H54 (cell line): Measurements from ENCODE around the gene SUPT3H.
"Not testable (repeated sequence)": the region's sequence is repeated elsewhere in the genome, so short reads cannot be mapped to it uniquely, and the experiment has no call there.

Source experiments
- DNase-seq: peaks from one replicate; pipeline ENCODE4 v3.0.0; 2011; ENCODE audit warnings: low spot score, mixed read lengths; ENCODE audit not compliant: insufficient read length
- FAIRE-seq: peaks from 3 replicates; lab custom pipeline; 2011; peaks lifted over from hg19 to GRCh38; lab: Jason Lieb, UNC
- POLR2A ChIP-seq: IDR thresholded peaks from 2 replicates; pipeline ENCODE4 v1.6.1; 2011; ENCODE audit warnings: low read depth, mild to moderate bottlenecking, low read length

Gene SUPT3H

DNA sequence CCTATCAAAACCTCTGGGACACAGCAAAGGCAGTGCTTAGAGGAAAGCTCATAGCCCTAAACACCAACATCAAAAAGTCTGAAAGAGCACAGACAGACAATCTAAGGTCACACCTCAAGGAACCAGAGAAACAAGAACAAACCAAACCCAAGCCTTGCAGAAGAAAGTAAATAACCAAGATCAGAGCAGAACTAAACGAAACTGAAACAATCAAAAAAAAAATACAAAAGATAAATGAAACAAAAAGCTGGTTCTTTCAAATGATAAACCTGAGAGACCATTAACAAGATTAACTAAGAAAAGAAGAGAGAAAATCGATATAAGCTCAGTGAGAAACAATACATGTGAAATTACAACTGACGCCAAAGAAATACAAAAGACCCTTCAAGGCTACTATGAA, 84.4 kb downstream of the SUPT3H start:
- DNase-seq (no peak), FAIRE-seq (no peak)
- TF ChIP-seq POLR2A: no peak

DNA sequence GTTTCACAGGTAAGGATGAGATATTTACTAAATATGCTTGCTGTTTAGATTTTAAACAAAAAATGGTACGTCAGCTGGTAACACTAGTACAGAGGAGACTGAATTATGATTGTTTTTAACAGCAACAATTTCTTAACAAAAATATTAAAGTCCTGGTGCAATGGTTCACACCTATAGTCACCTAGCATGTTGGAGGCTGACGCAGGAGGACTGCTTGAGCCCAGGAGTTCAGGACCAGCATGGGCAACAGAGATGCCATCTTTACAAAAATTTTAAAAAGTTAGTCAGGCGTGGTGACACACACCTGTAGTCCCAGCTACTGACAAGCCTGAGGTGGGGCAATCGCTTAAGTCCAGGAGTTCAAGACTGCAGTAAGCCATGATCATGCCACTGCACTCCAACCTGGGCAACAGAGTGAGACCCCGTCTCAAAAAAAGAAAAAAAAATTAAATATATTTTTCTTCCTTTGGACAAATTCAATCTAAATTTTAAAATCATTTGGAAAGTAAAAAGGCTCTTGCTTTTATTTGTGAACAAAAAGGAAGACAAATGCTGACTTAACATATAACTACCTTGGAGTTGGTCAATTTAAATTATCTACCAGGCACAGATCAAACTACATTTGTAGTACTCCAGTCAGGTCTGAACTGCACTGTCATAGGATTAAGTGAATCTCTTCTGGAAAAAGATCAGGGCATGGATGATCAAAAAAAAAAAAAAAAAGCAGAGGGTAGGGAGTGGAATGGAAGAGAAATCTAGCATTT, 87.8 kb downstream of the SUPT3H start:
- peak; percentile 55 for FAIRE-seq
- no peak for DNase-seq
- no peak for TF ChIP-seq POLR2A

DNA sequence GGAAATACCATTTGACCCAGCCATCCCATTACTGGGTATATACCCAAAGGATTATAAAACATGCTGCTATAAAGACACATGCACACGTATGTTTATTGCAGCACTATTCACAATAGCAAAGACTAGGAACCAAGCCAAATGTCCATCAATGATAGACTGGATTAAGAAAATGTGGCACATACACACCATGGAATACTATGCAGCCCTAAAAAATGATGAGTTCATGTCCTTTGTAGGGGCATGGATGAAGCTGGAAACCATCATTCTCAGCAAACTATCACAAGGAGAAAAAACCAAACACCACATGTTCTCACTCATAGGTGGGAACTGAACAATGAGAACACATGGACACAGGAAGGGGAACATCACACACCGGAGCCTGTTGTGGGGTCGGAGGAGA, 91.0 kb downstream of the SUPT3H start:
- DNase-seq, FAIRE-seq: not testable (repeated sequence)

- DNase-seq: no peak
- peak; percentile 80 for FAIRE-seq
- TF ChIP-seq POLR2A: no peak
Measured at GRCh38 chr6:45278367-45278766, 99.4 kb downstream of the SUPT3H start.

DNA sequence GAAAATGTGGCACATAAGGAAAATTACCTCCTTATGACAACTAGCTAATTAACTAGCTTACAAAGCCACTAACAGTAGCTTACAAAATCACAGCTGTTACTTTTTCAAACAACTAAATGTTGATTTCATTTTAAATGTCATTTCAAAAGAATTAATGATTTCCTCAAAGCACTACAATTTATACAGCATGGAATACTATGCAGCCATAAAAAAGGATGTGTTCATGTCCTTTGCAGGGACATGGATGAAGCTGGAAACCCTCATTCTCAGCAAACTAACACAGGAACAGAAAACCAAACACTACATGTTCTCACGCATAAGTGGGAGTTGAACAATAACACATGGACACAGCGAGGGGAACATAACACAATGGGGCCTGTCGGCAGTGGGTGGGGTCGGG, 100.0 kb downstream of the SUPT3H start:
- not testable (repeated sequence) for DNase-seq, FAIRE-seq

DNA sequence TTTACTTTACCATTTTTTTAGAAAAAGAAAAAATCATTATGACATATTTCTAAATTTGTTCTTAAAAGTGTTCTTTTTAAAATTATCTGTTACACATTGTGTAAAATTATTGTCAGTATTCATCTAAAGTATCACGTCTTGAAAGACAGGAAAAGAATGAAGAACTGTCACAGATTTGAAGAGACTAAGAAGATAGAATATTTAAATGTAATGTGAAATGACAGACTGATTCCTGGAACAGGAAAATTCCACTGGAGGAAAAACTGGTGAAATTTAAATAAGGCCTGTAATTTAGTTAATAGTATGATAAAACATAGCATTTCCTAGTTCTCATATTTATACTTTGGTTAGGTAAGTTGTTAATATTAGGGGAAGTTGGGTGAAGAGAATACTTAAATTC, 102.4 kb downstream of the SUPT3H start:
- FAIRE-seq (no peak), DNase-seq (no peak)
- no peak for TF ChIP-seq POLR2A

DNA sequence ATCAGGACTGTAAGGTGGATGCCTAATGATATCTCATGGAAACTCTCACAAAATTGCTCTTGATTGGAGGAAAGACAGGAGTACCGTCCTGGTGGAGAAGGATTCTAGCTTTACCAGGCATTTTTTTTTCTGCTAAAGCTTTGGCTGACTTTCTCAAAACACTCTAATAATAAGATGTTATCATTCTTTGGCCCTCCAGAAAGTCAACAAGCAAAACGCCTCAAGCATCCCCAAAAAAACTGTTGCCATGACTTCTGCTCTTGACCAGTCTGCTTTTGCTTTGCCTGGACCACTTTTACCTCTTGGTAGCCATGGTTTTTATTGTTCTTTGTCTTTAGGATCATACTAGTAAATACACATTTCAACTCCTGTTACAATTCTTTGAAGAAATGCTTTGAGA, 105.1 kb downstream of the SUPT3H start:
- FAIRE-seq (no peak), DNase-seq (no peak)
- no peak for TF ChIP-seq POLR2A

GRCh38 chr6:45265246-45265645, 112.5 kb downstream of the SUPT3H start:
- no peak for TF ChIP-seq POLR2A
- peak; percentile 11 for FAIRE-seq
- no peak for DNase-seq

DNA sequence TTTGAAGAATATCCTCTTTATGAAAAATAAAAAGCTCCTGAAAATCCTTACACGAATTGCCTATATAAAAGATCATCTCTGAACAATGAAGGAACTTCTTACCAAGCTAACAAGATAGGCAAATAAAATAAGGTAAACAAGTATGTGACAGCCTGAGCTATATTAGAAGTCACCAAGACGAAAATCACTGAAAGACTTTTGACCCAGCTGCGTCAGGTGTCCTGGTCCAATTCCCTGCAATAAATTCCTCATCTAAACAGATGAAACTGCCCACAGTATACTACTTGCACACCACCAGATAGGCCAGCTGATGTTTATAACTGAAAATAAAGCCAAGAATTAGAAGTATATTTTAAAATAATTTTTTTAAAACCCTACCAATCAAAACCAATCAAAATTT, 117.0 kb downstream of the SUPT3H start:
- no peak for TF ChIP-seq POLR2A
- no peak for FAIRE-seq

DNA sequence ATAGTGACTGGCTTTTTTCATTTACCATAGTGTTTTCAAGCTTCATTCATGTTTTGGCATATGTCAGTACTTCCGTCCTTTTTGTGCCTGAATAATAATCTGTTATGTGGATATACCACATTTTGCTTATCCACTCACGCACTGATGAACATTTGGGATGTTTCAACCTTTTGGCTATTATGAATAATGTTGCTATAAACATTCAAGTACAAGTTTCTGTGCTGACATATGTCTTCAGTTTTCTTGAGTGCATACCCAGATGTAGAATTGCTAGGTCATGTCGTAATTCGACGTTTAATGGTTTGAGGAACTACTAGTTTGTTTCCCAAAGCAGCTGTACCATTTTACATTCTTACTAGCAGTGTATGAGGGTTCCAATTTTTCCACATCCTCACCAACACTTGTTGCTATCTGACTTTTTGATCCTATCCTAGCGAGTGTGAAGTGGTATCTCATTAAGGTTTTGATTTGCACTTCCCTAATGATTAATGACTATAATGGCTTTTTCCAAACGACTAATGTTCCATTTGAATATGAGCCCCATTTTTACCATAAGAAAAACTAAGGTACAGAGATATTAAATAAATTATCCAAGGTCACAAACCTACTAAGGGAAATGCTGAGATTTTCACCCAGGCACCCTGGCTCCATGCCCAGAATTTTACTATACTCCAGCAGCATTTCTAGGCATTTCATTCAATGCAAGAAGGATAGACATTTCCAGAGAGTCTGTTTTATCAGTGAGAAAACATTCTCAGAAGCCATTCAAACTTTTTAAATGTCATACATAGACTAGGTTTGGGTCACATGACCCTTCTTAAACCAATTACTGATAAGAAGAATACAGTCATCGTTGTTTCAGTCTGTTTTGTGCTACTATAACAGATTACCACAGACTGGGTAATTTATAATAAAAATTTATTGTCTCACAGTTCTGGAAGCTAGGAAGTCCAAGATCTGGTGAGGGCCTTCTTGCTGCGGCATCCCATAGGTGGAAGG, 120.7 kb downstream of the SUPT3H start:
- TF ChIP-seq POLR2A: no peak
- FAIRE-seq (no peak), DNase-seq (no peak)

More for the DNA sequence above, 117.0 kb downstream of the SUPT3H start:
- no peak for DNase-seq

DNA sequence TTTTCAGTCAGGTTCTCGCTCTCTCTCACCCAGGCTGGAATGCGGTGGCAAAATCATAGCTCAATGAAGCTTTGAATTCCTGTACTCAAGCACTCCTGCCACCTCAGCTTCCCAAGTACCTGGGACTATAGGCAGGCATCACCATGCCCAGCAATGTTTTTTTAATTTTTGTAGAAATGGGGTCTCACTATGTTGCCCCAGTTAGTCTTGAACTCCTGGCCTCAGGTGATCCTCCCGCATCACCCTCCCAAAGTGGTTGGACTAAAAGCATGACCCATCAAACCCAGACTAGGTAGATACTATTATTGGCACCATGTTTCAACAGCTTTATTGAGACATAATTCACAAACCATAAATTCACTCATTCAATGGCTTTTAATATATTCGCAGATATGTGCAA, 122.3 kb downstream of the SUPT3H start:
- no peak for TF ChIP-seq POLR2A
- FAIRE-seq: no peak

DNA sequence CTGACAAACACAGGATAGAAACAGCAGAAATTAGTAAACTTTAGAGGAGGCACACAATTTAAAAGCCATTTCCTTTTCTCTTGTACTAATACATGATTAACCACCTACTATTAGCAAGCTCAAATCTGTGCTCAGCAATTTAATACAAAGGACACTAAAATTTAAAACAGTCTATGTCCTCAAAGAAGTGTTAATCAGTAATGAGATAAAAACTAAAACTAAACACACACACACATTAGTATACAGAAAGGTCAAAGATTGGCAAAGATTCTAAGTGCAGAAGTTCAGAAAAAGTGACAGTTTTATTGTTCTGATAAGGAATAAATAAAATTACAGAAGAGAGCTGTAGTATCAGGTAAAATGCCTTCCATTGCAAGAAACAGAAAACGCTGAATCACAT, 123.5 kb downstream of the SUPT3H start:
- TF ChIP-seq POLR2A: no peak
- DNase-seq (no peak), FAIRE-seq (no peak)

More for the DNA sequence above, 122.3 kb downstream of the SUPT3H start:
- no peak for DNase-seq

GRCh38 chr6:45253453-45253852, 124.3 kb downstream of the SUPT3H start:
- TF ChIP-seq POLR2A: no peak
- DNase-seq (no peak), FAIRE-seq (no peak)

GRCh38 chr6:45231660-45232059, 146.1 kb downstream of the SUPT3H start:
- TF ChIP-seq POLR2A: no peak
- DNase-seq (no peak), FAIRE-seq (no peak)

DNA sequence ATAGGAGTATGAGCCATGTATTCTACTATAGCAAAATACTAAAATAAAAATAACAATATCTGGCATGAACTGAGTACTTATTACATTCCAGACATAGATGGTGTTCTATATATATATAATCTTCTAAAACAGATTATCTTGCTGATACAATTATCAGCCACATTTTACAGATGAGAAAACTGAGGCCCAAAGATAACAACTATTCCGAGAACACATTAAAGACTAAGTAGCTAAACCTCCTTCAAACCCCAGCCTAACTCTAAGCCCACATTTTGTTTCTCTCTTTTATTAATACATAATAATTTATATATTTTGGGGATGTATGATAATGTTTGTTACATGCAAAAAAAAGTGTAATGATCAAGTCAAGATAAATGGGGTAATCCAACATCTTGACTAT, 148.3 kb downstream of the SUPT3H start:
- no peak for DNase-seq
- no peak for FAIRE-seq
- no peak for TF ChIP-seq POLR2A
